Panc1 (cell line): ENCODE data around the gene AADACL3.

ENCODE experiments used
- CTCF ChIP-seq: fragments of 450-650 bp; IDR thresholded peaks from 2 replicates; pipeline ENCODE4 v1.5.1; 2017; ENCODE audit warnings: mild to moderate bottlenecking
- POLR2AphosphoS5 ChIP-seq: IDR thresholded peaks from 2 replicates; pipeline ENCODE4 v1.6.1; 2012; ENCODE audit warnings: mild to moderate bottlenecking, low read depth, low read length, moderate library complexity

- TF ChIP-seq CTCF: no peak
- no peak for TF ChIP-seq POLR2AphosphoS5
Measured at GRCh38 chr1:12745126-12745991, 29.4 kb downstream of the AADACL3 start.
